Tongue (tissue), 2 donors: ENCODE data around the gene ODAM. TPM values are rescaled to one million over a fixed set of nuclear protein-coding genes. Genes with fewer than 3 reads are reported as not detected.
"Not testable (repeated sequence)": the region's sequence is repeated elsewhere in the genome, so short reads cannot be mapped to it uniquely, and the experiment has no call there.

Experiments
- DNase-seq: peaks from one replicate; pipeline ENCODE4 v3.0.0-alpha.2; 2015
- total RNA-seq: library from RNA; depleted of rRNA; stranded (reverse); fragments of >200 nt; gene quantifications from one replicate; pipeline ENCODE4 v1.2.3, GENCODE V29; 2014

ODAM gene
- total RNA-seq, 1 donor from 2014 or later: not detected

GRCh38 chr4:70225824-70226223, 30.3 kb downstream of the ODAM start, which contains the start of gene FDCSP:
Gene FDCSP (plus strand): TSS chr4:70226124. CDS start chr4:70231195, 5,071 bp downstream.
- no peak for DNase-seq

- DNase-seq: no peak
These were observed 40.6 kb downstream of the ODAM start for GRCh38 chr4:70236125-70236524.

- DNase-seq: no peak
These were observed 43.8 kb downstream of the ODAM start for GRCh38 chr4:70239131-70239883.

GRCh38 chr4:70239884-70240591, 44.5 kb downstream of the ODAM start:
- DNase-seq: no peak

GRCh38 chr4:70242297-70242696, 46.8 kb downstream of the ODAM start, which contains the start of gene CSN3:
Gene CSN3 (plus strand): TSS chr4:70242597. CDS start chr4:70244820, 2,223 bp downstream.
- DNase-seq: not testable (repeated sequence)

- DNase-seq: no peak
These were observed 47.6 kb downstream of the ODAM start for GRCh38 chr4:70243091-70243490.

GRCh38 chr4:70251250-70251944, 55.9 kb downstream of the ODAM start:
- no peak for DNase-seq

- no peak for DNase-seq
These were observed 56.4 kb downstream of the ODAM start for GRCh38 chr4:70251945-70252277.

Other genes with a start within 250 kb of the ODAM start
- not detected for gene CSN2, start 230.0 kb upstream of the ODAM start, total RNA-seq
- gene STATH, start 199.8 kb upstream of the ODAM start, total RNA-seq: 68.2 TPM
- not detected for gene HTN3, start 167.3 kb upstream of the ODAM start, total RNA-seq
- not detected for gene HTN1, start 145.3 kb upstream of the ODAM start, total RNA-seq
- gene PRR27, start 41.5 kb upstream of the ODAM start, total RNA-seq: 0.51 TPM
- not detected for gene FDCSP, start 30.4 kb downstream of the ODAM start, total RNA-seq
- gene CSN3, start 46.9 kb downstream of the ODAM start, total RNA-seq: not detected
- not detected for gene CABS1, start 139.3 kb downstream of the ODAM start, total RNA-seq
- gene SMR3A, start 165.0 kb downstream of the ODAM start, total RNA-seq: not detected
- not detected for gene SMR3B, start 187.4 kb downstream of the ODAM start, total RNA-seq
- gene OPRPN, start 202.2 kb downstream of the ODAM start, total RNA-seq: not detected